GM12865 (cell line): Measurements from ENCODE around the gene MAN1B1.

Experiments
- DNase-seq: peaks from one replicate; pipeline ENCODE4 v3.0.0; 2010; ENCODE audit warnings: low read depth
- H3K4me3 ChIP-seq: 2 replicates; pipeline ENCODE4 v1.5.1; 2011; ENCODE audit warnings: mild to moderate bottlenecking, low read depth, low read length, control low read depth
- CTCF ChIP-seq: IDR thresholded peaks from 2 replicates; pipeline ENCODE4 v1.5.1; 2011; ENCODE audit warnings: low read length, control low read depth, low read depth, inconsistent platforms; ENCODE audit not compliant: insufficient read depth; ENCODE audit errors: missing control alignments

Gene MAN1B1

GRCh38 chr9:137141976-137142936 lies 55.5 kb downstream of the MAN1B1 start:
- no peak for TF ChIP-seq CTCF
- DNase-seq = no peak
- no peak overlapping the region for H3K4me3 ChIP-seq

- no peak for TF ChIP-seq CTCF
- no peak overlapping the region for H3K4me3 ChIP-seq
- no peak for DNase-seq
Observed at GRCh38 chr9:137143459-137143858, 56.7 kb downstream of the MAN1B1 start.

- no peak for TF ChIP-seq CTCF
- no peak overlapping the region for H3K4me3 ChIP-seq
- no peak for DNase-seq
Observed at GRCh38 chr9:137145731-137146526, 59.1 kb downstream of the MAN1B1 start.

- no peak for DNase-seq
Observed at GRCh38 chr9:137146527-137146918, 59.7 kb downstream of the MAN1B1 start.

GRCh38 chr9:137147091-137147792 lies 60.5 kb downstream of the MAN1B1 start:
- no peak for DNase-seq
- TF ChIP-seq CTCF = no peak
- H3K4me3 ChIP-seq = no peak overlapping the region

More at GRCh38 chr9:137146527-137146918, 59.7 kb downstream of the MAN1B1 start:
- no peak for TF ChIP-seq CTCF
- no peak overlapping the region for H3K4me3 ChIP-seq

- TF ChIP-seq CTCF = no peak
- no peak overlapping the region for H3K4me3 ChIP-seq
- DNase-seq = no peak
Observed at GRCh38 chr9:137147793-137148160, 61.0 kb downstream of the MAN1B1 start.
